GM18867 (cell line): ENCODE measurements around the gene BMAL1.

Experiments
- ATAC-seq: cut with Tn5 transposase; IDR thresholded peaks from one replicate; pipeline ENCODE4 v1.9.1; 2021; ENCODE audit warnings: mild to moderate bottlenecking, moderate library complexity; ENCODE audit not compliant: unreplicated experiment

Gene BMAL1

GRCh38 chr11:13338427-13339069 lies 61.0 kb downstream of the BMAL1 start:
- no peak for ATAC-seq

DNA sequence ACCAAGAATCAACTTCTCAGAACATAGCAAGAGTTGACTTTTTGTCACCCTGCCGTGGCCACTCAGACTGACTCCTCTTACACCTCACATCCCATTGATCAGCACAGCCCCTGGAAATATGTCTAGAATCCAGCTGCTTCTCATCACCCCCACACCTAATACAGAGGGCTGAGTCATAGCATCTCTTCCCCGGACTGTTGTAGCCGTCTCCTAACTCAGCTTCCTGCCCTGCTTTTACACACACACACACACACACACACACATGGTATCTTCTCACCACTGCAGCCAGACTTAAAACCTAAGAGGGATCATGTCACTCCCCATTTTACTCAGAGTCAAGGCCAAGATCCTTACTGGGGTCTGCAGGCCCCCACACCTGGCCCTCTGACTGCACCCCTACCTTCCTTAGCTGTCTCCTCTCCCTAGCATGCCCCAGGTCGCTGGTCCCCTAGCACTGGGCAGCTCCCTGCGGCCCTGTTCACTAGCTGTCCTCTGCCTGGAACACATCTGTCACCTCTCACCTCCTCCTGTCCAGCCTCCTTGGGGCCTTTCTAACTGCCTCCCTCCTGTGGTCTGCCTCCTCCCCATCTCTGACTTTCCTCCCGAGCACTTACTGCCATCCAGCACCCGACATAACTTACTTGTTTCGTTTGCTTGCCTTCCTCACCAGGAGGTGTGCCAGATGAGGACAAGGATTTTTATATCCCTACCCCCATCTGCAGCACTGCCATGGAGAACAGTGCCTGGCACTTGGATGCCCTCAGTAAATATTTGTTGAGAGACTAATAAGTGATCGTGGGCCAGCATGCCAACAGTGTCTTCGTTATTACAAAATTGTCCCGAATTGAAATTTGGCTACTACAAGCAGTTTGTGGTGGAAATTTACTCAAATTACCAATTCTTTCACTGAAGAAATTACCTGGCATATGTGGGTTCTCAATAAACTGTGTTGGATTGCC lies 61.9 kb downstream of the BMAL1 start:
- ATAC-seq: peak; percentile 23

- ATAC-seq: no peak
Measured at GRCh38 chr11:13341026-13341425, 63.4 kb downstream of the BMAL1 start.

GRCh38 chr11:13343067-13343466 lies 65.5 kb downstream of the BMAL1 start:
- ATAC-seq: peak; percentile 72

- peak; percentile 43 for ATAC-seq
Measured at GRCh38 chr11:13343931-13344717, 66.5 kb downstream of the BMAL1 start.

DNA sequence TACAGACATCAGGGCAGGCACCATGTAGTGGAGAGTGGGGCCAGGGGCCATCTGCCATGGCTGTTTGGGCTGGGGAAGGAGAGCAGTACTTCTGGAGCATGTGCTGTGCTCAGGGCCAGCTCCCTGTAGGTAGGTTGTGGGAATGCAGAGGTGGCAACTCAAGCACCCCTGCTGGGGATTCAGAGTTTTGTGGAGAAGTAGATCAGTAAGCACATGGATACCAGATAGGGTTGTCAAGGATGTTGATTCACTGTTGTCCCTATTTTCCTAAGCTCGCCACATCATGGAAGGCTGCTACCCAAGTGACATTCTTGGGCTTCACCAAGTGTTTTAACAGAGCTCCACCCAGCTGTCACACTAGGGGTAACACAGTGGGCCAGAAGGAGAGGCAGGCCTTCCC lies 67.2 kb downstream of the BMAL1 start:
- ATAC-seq: no peak

DNA sequence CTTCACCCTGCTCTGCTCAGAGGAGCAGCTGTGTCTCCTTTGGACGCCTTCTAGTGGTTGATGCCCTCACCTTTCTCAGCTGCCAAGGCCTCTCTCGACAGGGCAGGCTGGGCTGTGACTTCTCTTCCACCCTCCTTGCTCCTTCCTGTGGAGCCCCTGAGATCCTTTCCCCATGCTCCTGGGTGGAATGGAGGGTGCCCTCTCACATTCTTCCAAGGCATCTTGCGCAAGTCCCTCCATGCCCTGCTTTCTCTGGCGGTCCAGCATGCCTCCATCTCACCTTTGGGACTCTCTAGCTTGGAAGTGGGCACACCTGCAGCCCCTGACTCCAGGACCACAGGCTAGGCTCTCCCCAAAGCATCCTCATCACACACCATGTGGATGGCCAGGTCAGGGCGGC lies 68.9 kb downstream of the BMAL1 start:
- ATAC-seq: no peak

- ATAC-seq: no peak
Measured at GRCh38 chr11:13347901-13348300, 70.3 kb downstream of the BMAL1 start.

DNA sequence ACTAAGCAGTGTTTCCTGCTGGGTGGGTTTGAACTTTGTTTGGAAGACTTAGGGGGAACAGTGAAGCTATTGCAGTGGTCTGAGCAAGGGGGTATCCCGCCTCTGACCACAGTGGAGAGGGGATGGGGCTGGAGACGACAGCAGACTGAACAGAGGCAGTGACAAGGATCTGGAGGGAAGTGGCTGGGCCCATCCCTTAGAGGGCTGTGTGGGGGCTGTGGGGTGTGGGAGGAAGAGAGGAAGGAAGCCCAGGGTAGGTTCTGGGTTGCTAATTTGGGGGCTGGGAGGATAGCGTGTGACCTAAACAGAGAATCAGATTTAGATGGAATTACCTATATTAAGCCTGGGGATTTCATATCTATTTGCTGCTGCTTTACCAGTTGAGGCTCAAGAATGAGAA lies 70.7 kb downstream of the BMAL1 start:
- ATAC-seq: no peak

GRCh38 chr11:13349046-13349445 lies 71.5 kb downstream of the BMAL1 start:
- no peak for ATAC-seq

DNA sequence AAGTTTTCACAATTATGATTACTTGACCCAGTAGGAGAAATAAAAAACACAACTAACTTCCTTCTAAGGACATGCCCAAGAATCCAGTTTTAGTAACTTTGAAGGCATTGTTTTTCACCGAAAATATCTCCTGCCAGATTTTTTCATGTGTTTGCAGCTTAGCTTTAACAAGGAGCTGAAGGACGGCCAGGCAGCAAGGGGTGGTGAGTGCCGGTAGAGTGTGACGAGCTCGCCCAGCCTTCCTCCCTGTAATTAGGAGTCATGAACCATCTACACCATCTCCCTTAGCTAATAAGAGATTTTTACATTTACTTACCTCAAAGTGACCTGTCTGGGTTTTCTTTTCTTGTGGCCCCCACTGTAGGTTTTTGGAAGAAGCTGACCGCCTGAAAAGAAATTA lies 72.0 kb downstream of the BMAL1 start:
- no peak for ATAC-seq

DNA sequence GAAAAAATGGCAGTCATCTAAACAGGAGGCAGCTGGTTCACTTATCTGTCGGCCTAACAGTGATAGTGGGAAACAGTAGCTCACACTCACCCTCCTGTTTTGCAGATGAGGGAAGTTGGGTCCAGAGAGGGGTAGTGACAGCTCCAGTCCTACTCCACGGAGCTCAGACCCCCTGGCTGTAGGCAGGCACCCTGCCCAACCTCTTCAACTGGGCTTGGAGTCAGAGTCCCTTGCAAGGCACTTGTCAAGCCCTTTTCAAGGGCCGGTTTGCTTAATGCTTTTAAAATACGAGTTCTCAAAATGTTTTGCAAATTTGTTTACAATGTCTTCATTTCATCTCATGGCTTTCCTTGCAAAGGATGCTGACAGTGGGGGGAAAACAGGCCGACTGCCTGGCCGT lies 75.1 kb downstream of the BMAL1 start:
- ATAC-seq: no peak

GRCh38 chr11:13354335-13354734 lies 76.7 kb downstream of the BMAL1 start:
- no peak for ATAC-seq

DNA sequence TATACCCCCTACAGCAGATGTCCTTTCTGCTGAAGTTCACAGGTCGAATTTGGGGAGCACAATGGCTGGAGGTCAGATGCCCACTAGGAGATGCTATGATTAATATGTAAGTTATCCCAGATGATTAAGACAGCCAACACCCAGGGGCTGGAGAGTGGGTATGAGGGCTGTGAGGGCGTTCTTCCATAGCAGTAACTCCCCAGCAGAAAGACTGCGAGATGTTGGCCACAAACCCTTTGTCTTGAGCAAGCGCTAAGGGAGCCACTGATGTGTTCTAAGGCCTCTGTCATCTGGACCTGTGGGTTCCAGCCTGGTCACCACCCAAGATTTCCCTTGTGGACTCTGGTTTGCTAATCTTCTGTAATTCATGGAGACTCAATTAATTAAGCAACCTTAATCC lies 77.6 kb downstream of the BMAL1 start:
- no peak for ATAC-seq

- no peak for ATAC-seq
Measured at GRCh38 chr11:13357232-13357631, 79.6 kb downstream of the BMAL1 start.

- ATAC-seq: no peak
Measured at GRCh38 chr11:13358596-13359270, 81.1 kb downstream of the BMAL1 start.

GRCh38 chr11:13362596-13363109 lies 85.1 kb downstream of the BMAL1 start:
- no peak for ATAC-seq

DNA sequence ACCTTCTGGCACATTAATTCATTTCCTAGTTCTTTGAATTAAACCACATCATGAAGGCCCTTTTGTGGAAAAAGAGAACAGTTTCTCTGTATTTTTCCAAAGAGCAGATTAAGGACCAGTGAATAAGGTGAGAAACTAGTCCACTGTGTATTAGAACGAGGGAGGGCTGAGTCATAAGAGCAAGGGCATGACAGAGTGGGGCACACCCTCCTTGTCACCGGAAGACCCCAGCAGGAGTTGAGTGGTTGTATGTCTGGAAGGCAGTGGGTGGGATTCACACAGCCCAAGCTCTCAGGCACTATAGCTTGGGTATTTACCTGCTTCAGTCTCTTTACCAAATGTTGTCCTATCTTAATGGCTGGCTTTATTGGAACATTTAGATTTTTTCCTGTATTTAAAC lies 86.8 kb downstream of the BMAL1 start:
- no peak for ATAC-seq

DNA sequence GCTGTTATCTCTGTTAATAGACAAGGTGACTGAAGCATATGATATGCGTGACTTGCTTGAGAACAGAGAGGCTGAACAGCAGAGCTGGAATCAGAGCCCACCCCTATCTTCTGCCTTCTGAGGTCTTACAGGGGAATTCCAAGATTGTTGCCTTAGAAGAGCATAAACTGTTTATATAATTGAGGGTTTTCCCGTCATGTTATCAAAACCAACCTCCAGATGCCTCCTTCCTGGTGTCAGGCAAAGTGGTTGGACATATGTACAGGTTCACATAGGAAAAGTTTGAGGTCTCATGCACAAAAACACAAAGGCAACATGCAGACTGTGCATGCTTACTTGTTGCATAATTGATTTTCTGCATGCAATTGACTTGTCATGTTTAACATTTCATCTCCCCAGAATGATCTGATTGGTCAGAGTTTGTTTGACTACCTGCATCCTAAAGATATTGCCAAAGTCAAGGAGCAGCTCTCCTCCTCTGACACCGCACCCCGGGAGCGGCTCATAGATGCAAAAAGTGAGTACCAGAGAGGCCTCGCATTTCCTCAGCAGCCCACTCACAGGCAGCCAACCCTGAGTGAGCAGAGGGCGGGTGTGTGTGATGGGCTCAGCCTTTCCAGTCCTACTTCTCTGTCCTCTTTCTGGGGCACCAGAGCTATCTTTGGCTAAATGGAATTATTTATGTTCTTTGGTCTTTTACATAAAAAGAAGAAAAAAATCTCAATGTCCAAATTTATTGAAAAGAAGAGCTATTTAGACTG lies 88.9 kb downstream of the BMAL1 start:
- no peak for ATAC-seq

DNA sequence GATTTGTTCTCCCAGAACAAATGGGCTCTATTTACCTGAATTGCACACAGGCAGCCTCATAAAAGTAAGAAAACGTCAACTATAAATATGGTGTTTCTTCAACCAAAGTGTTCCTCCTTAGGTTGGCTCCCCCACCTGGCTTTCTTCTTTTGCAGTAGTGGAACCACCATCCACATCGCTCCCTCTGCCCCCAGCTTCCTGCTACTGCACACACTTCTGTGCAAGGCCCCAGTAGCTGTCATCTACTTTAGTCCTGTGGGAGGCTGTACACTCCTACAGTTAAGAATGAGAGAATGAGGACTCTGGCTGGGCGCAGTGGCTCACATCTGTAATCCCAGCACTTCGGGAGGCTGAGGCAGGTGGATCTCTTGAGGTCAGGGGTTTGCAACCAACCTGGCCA lies 89.5 kb downstream of the BMAL1 start:
- ATAC-seq: no peak
